ENCODE results near the gene KRT76. TPM values are rescaled to one million over a fixed set of nuclear protein-coding genes. Genes with fewer than 3 reads are reported as not detected.

KRT76 gene
- total RNA-seq, 1 experiment from 2014 or later: not detected

GRCh38 chr12:52807544-52808470 lies 30.7 kb upstream of the KRT76 start:
- POLR2A ChIA-PET: no interaction called here
- intact Hi-C loops (cut with micrococcal nuclease): no loop called here
- no peak for ATAC-seq
- peaks cover 0 to 6% of the 10 kb centered on the region in 2 experiments; a peak in 2 of 4 replicates for H3K4me1 ChIP-seq (ENCODE audit: control insufficient read depth in 1 of 2, insufficient read depth in 2 of 2, low read length in 2 of 2)
- no peak overlapping the region for H3K4me3 ChIP-seq (replicated peaks in 1 of 2; ENCODE audit: low read depth in 1 of 2, low read length in 2 of 2)
- H3K9me2 ChIP-seq (ENCODE audit: insufficient read depth): no peaks in the 10 kb centered on the region
- CTCF ChIA-PET: no interaction called here
- no peaks in the 10 kb centered on the region for H3K9me3 ChIP-seq (ENCODE audit: control insufficient read depth in 1 of 2, insufficient read depth in 1 of 2, low read depth in 1 of 2, low read length in 2 of 2)
- DNase-seq (ENCODE audit: low read depth, low spot score): no peak
- no peaks in the 10 kb centered on the region for H4K20me1 ChIP-seq (ENCODE audit: insufficient read depth)
- BruUV-seq (replicated peaks): no TSS peak
- no peak overlapping the region for H3K4me2 ChIP-seq (ENCODE audit: low read length)
- H2AFZ ChIP-seq (ENCODE audit: low read depth, low read length, poor library complexity, severe bottlenecking): no peak overlapping the region
- H3K27me3 ChIP-seq (ENCODE audit: insufficient read depth, low read length): peaks cover 10% of the 10 kb centered on the region; the same call in 1 of the 2 replicates
- no peaks in the 10 kb centered on the region for H3K79me2 ChIP-seq (ENCODE audit: insufficient read depth, low read length)
- RAD21 ChIA-PET (ENCODE audit: low non-redundant PET in 1 of 2, low total read pairs in 2 of 2, uncharacterized antibody in 2 of 2, unreplicated experiment in 2 of 2): no interaction called here
- no peak overlapping the region for H3K9ac ChIP-seq (ENCODE audit: low read length)
- H3K36me3 ChIP-seq (ENCODE audit: control insufficient read depth in 1 of 2, insufficient read depth in 2 of 2, low read length in 2 of 2): no peaks in the 10 kb centered on the region
- H3K27ac ChIP-seq (ENCODE audit: low read depth, low read length): no peak overlapping the region
- TF ChIP-seq CTCF (IDR thresholded peaks at IDR 0.05 in 2 of 3, conservative IDR thresholded peaks at IDR 0.05 in 1 of 3; ENCODE audit: borderline replicate concordance in 1 of 3, insufficient read depth in 1 of 3, low read depth in 2 of 3, low read length in 2 of 3) (no peak), ATF3 (IDR thresholded peaks at IDR 0.05) (no peak), EZH2phosphoT487 (IDR thresholded peaks at IDR 0.05; ENCODE audit: borderline replicate concordance) (no peak), ELF1 (IDR thresholded peaks at IDR 0.05; ENCODE audit: borderline replicate concordance, low read depth) (no peak), SP1 (IDR thresholded peaks at IDR 0.05; ENCODE audit: low read depth) (no peak), FOSL1 (IDR thresholded peaks at IDR 0.05; ENCODE audit: low read depth) (no peak), YY1 (IDR thresholded peaks at IDR 0.05; ENCODE audit: extremely low read depth, insufficient replicate concordance, low read depth, low read length) (no peak), JUND (IDR thresholded peaks at IDR 0.05) (no peak), EGR1 (IDR thresholded peaks at IDR 0.05; ENCODE audit: low read depth) (no peak), RAD21 (IDR thresholded peaks at IDR 0.05; ENCODE audit: low read depth) (no peak), REST (IDR thresholded peaks at IDR 0.05; ENCODE audit: low read depth) (no peak), MAX (IDR thresholded peaks at IDR 0.05) (no peak), POLR2AphosphoS5 (IDR thresholded peaks at IDR 0.05; ENCODE audit: low read depth, low read length) (no peak), SIN3A (IDR thresholded peaks at IDR 0.05; ENCODE audit: low read depth) (no peak), TCF7L2 (IDR thresholded peaks at IDR 0.05; ENCODE audit: borderline replicate concordance, extremely low read depth, insufficient read depth, insufficient read length) (no peak), ZFX (IDR thresholded peaks at IDR 0.05) (no peak), ZBTB33 (IDR thresholded peaks at IDR 0.05; ENCODE audit: extremely low read depth, insufficient replicate concordance, low read length) (no peak), ZNF274 (IDR thresholded peaks at IDR 0.05; ENCODE audit: low read depth, low read length) (no peak), CEBPB (IDR thresholded peaks at IDR 0.05; ENCODE audit: low read depth) (no peak)
